ENCODE measurements around the gene SWAP70.

Gene SWAP70

GRCh38 chr11:9626496-9627394 lies 37.1 kb upstream of the SWAP70 start:
- H3K36me3 ChIP-seq (ENCODE audit: insufficient read depth, low read length), result no peaks in the 10 kb centered on the region
- peaks cover 8% of the 10 kb centered on the region for H3K4me1 ChIP-seq (ENCODE audit: control insufficient read depth, insufficient read depth, low read length)
- H3K27me3 ChIP-seq (ENCODE audit: control insufficient read depth, insufficient read depth, low read length), result no peaks in the 10 kb centered on the region
- no peak overlapping the region for H3K4me3 ChIP-seq (ENCODE audit: low read length)
- no peak overlapping the region for H3K9ac ChIP-seq (ENCODE audit: low read depth, low read length)
- no peak overlapping the region for H3K4me2 ChIP-seq (ENCODE audit: low read length)
- no peaks in the 10 kb centered on the region for H3K9me3 ChIP-seq (replicated peaks; ENCODE audit: low read length)

- no peaks in the 10 kb centered on the region for H3K27me3 ChIP-seq (ENCODE audit: control insufficient read depth, insufficient read depth, low read length)
- H3K9me3 ChIP-seq (replicated peaks; ENCODE audit: low read length), result no peaks in the 10 kb centered on the region
- peaks cover 8% of the 10 kb centered on the region for H3K4me1 ChIP-seq (ENCODE audit: control insufficient read depth, insufficient read depth, low read length)
- H3K4me2 ChIP-seq (ENCODE audit: low read length), result no peak overlapping the region
- no peak overlapping the region for H3K4me3 ChIP-seq (ENCODE audit: low read length)
- H3K36me3 ChIP-seq (ENCODE audit: insufficient read depth, low read length), result no peaks in the 10 kb centered on the region
- H3K9ac ChIP-seq (ENCODE audit: low read depth, low read length), result no peak overlapping the region
These were observed 34.8 kb upstream of the SWAP70 start for GRCh38 chr11:9629064-9629463.

GRCh38 chr11:9633679-9634078 lies 30.2 kb upstream of the SWAP70 start:
- Histone ChIP-seq H3K4me1 (ENCODE audit: control insufficient read depth, insufficient read depth, low read length) (no peaks in the 10 kb centered on the region), H3K9me3 (replicated peaks; ENCODE audit: low read length) (no peaks in the 10 kb centered on the region), H3K9ac (ENCODE audit: low read depth, low read length) (no peak overlapping the region), H3K27me3 (ENCODE audit: control insufficient read depth, insufficient read depth, low read length) (no peaks in the 10 kb centered on the region), H3K4me2 (ENCODE audit: low read length) (no peak overlapping the region), H3K4me3 (ENCODE audit: low read length) (no peak overlapping the region), H3K36me3 (ENCODE audit: insufficient read depth, low read length) (no peaks in the 10 kb centered on the region)

GRCh38 chr11:9636691-9637090 lies 27.2 kb upstream of the SWAP70 start:
- no peaks in the 10 kb centered on the region for H3K4me1 ChIP-seq (ENCODE audit: control insufficient read depth, insufficient read depth, low read length)
- no peaks in the 10 kb centered on the region for H3K27me3 ChIP-seq (ENCODE audit: control insufficient read depth, insufficient read depth, low read length)
- H3K36me3 ChIP-seq (ENCODE audit: insufficient read depth, low read length), result no peaks in the 10 kb centered on the region
- no peaks in the 10 kb centered on the region for H3K9me3 ChIP-seq (replicated peaks; ENCODE audit: low read length)
- H3K4me2 ChIP-seq (ENCODE audit: low read length), result no peak overlapping the region
- H3K9ac ChIP-seq (ENCODE audit: low read depth, low read length), result no peak overlapping the region
- no peak overlapping the region for H3K4me3 ChIP-seq (ENCODE audit: low read length)

GRCh38 chr11:9639099-9639498 lies 24.8 kb upstream of the SWAP70 start:
- Histone ChIP-seq H3K27me3 (ENCODE audit: control insufficient read depth, insufficient read depth, low read length) (no peaks in the 10 kb centered on the region), H3K4me2 (ENCODE audit: low read length) (no peak overlapping the region), H3K9ac (ENCODE audit: low read depth, low read length) (no peak overlapping the region), H3K4me1 (ENCODE audit: control insufficient read depth, insufficient read depth, low read length) (no peaks in the 10 kb centered on the region), H3K9me3 (replicated peaks; ENCODE audit: low read length) (no peaks in the 10 kb centered on the region), H3K36me3 (ENCODE audit: insufficient read depth, low read length) (no peaks in the 10 kb centered on the region), H3K4me3 (ENCODE audit: low read length) (no peak overlapping the region)

- no peak overlapping the region for H3K4me3 ChIP-seq (ENCODE audit: low read length)
These were observed 23.9 kb upstream of the SWAP70 start for GRCh38 chr11:9639985-9640384.

GRCh38 chr11:9642894-9643293 lies 21.0 kb upstream of the SWAP70 start:
- no peaks in the 10 kb centered on the region for H3K4me1 ChIP-seq (ENCODE audit: control insufficient read depth, insufficient read depth, low read length)
- no peaks in the 10 kb centered on the region for H3K36me3 ChIP-seq (ENCODE audit: insufficient read depth, low read length)
- no peak overlapping the region for H3K4me3 ChIP-seq (ENCODE audit: low read length)
- H3K27me3 ChIP-seq (ENCODE audit: control insufficient read depth, insufficient read depth, low read length), result no peaks in the 10 kb centered on the region
- no peak overlapping the region for H3K9ac ChIP-seq (ENCODE audit: low read depth, low read length)
- no peaks in the 10 kb centered on the region for H3K9me3 ChIP-seq (replicated peaks; ENCODE audit: low read length)
- no peak overlapping the region for H3K4me2 ChIP-seq (ENCODE audit: low read length)

More at GRCh38 chr11:9639985-9640384, 23.9 kb upstream of the SWAP70 start:
- Histone ChIP-seq H3K36me3 (ENCODE audit: insufficient read depth, low read length) (no peaks in the 10 kb centered on the region), H3K9me3 (replicated peaks; ENCODE audit: low read length) (no peaks in the 10 kb centered on the region), H3K27me3 (ENCODE audit: control insufficient read depth, insufficient read depth, low read length) (no peaks in the 10 kb centered on the region), H3K4me1 (ENCODE audit: control insufficient read depth, insufficient read depth, low read length) (no peaks in the 10 kb centered on the region), H3K4me2 (ENCODE audit: low read length) (no peak overlapping the region), H3K9ac (ENCODE audit: low read depth, low read length) (no peak overlapping the region)

- H3K4me1 ChIP-seq (ENCODE audit: control insufficient read depth, insufficient read depth, low read length), result no peaks in the 10 kb centered on the region
- no peak overlapping the region for H3K4me2 ChIP-seq (ENCODE audit: low read length)
- no peaks in the 10 kb centered on the region for H3K27me3 ChIP-seq (ENCODE audit: control insufficient read depth, insufficient read depth, low read length)
- H3K9me3 ChIP-seq (replicated peaks; ENCODE audit: low read length), result no peaks in the 10 kb centered on the region
- H3K4me3 ChIP-seq (ENCODE audit: low read length), result no peak overlapping the region
- H3K36me3 ChIP-seq (ENCODE audit: insufficient read depth, low read length), result no peaks in the 10 kb centered on the region
- no peak overlapping the region for H3K9ac ChIP-seq (ENCODE audit: low read depth, low read length)
These were observed 20.1 kb upstream of the SWAP70 start for GRCh38 chr11:9643751-9644150.

- Histone ChIP-seq H3K4me1 (ENCODE audit: control insufficient read depth, insufficient read depth, low read length) (no peaks in the 10 kb centered on the region), H3K36me3 (ENCODE audit: insufficient read depth, low read length) (no peaks in the 10 kb centered on the region), H3K9ac (ENCODE audit: low read depth, low read length) (no peak overlapping the region), H3K27me3 (ENCODE audit: control insufficient read depth, insufficient read depth, low read length) (no peaks in the 10 kb centered on the region), H3K4me3 (ENCODE audit: low read length) (no peak overlapping the region), H3K9me3 (replicated peaks; ENCODE audit: low read length) (no peaks in the 10 kb centered on the region), H3K4me2 (ENCODE audit: low read length) (no peak overlapping the region)
These were observed 18.0 kb upstream of the SWAP70 start for GRCh38 chr11:9645881-9646280.

- Histone ChIP-seq H3K4me1 (ENCODE audit: control insufficient read depth, insufficient read depth, low read length) (no peaks in the 10 kb centered on the region), H3K27me3 (ENCODE audit: control insufficient read depth, insufficient read depth, low read length) (no peaks in the 10 kb centered on the region), H3K4me3 (ENCODE audit: low read length) (no peak overlapping the region), H3K36me3 (ENCODE audit: insufficient read depth, low read length) (no peaks in the 10 kb centered on the region), H3K9ac (ENCODE audit: low read depth, low read length) (no peak overlapping the region), H3K4me2 (ENCODE audit: low read length) (no peak overlapping the region), H3K9me3 (replicated peaks; ENCODE audit: low read length) (no peaks in the 10 kb centered on the region)
These were observed 17.6 kb upstream of the SWAP70 start for GRCh38 chr11:9646324-9646723.

- Histone ChIP-seq H3K36me3 (ENCODE audit: insufficient read depth, low read length) (no peaks in the 10 kb centered on the region), H3K4me3 (ENCODE audit: low read length) (no peak overlapping the region), H3K4me2 (ENCODE audit: low read length) (no peak overlapping the region), H3K9me3 (replicated peaks; ENCODE audit: low read length) (no peaks in the 10 kb centered on the region), H3K27me3 (ENCODE audit: control insufficient read depth, insufficient read depth, low read length) (no peaks in the 10 kb centered on the region), H3K9ac (ENCODE audit: low read depth, low read length) (no peak overlapping the region), H3K4me1 (ENCODE audit: control insufficient read depth, insufficient read depth, low read length) (peaks cover 6% of the 10 kb centered on the region)
These were observed 12.4 kb upstream of the SWAP70 start for GRCh38 chr11:9651481-9651880.
